Ishikawa (cell line): ENCODE data around the gene C1orf216.

Experiments used
- CEBPB ChIP-seq: IDR thresholded peaks from 2 replicates; pipeline ENCODE4 v1.6.1; 2012
- EGR1 ChIP-seq: IDR thresholded peaks from 2 replicates; pipeline ENCODE4 v1.6.1; 2012
- EP300 ChIP-seq: IDR thresholded peaks from 2 replicates; pipeline ENCODE4 v1.6.1; 2012; ENCODE audit warnings: borderline replicate concordance
- RAD21 ChIP-seq: IDR thresholded peaks from 2 replicates; pipeline ENCODE4 v1.6.1; 2012; ENCODE audit warnings: low read depth
- TAF1 ChIP-seq: IDR thresholded peaks from 2 replicates; pipeline ENCODE4 v1.6.1; 2012; ENCODE audit warnings: low read depth, mild to moderate bottlenecking
- TCF12 ChIP-seq: IDR thresholded peaks from 2 replicates; pipeline ENCODE4 v1.6.1; 2012; ENCODE audit warnings: low read depth
- YY1 ChIP-seq: IDR thresholded peaks from 2 replicates; pipeline ENCODE4 v1.6.1; 2012; ENCODE audit warnings: low read depth
- TF ChIP-seq, protein P1 (sequence below): IDR thresholded peaks from 2 replicates; pipeline ENCODE4 v1.6.1; 2012; ENCODE audit warnings: low read depth, mild to moderate bottlenecking
- TF ChIP-seq, protein P2 (sequence below): IDR thresholded peaks from 2 replicates; pipeline ENCODE4 v1.6.1; 2012

DNA sequence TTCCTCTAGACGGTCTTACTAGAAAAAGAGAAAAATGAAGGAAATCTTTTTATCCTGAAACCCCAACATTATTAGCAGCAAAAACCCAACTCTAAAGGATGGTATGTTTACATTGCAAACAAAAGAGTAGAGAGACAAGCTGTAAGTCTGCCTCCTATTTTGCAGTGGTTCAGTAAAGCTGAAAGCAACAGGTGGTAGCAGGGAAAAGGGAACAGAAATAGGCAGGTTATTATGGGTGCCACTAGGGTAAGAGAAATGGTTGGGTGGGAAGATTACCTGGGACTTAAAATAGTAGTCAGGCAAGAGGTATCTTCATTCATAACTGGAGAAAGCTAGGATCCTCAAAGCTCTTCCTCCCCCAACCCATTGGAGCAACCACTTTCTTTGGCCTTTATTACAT lies 37.4 kb upstream of the C1orf216 start:
- TF ChIP-seq EGR1 (no peak), TAF1 (no peak), YY1 (no peak), CEBPB (no peak), TCF12 (no peak), EP300 (no peak), RAD21 (no peak)
- TF ChIP-seq, protein P1, sequence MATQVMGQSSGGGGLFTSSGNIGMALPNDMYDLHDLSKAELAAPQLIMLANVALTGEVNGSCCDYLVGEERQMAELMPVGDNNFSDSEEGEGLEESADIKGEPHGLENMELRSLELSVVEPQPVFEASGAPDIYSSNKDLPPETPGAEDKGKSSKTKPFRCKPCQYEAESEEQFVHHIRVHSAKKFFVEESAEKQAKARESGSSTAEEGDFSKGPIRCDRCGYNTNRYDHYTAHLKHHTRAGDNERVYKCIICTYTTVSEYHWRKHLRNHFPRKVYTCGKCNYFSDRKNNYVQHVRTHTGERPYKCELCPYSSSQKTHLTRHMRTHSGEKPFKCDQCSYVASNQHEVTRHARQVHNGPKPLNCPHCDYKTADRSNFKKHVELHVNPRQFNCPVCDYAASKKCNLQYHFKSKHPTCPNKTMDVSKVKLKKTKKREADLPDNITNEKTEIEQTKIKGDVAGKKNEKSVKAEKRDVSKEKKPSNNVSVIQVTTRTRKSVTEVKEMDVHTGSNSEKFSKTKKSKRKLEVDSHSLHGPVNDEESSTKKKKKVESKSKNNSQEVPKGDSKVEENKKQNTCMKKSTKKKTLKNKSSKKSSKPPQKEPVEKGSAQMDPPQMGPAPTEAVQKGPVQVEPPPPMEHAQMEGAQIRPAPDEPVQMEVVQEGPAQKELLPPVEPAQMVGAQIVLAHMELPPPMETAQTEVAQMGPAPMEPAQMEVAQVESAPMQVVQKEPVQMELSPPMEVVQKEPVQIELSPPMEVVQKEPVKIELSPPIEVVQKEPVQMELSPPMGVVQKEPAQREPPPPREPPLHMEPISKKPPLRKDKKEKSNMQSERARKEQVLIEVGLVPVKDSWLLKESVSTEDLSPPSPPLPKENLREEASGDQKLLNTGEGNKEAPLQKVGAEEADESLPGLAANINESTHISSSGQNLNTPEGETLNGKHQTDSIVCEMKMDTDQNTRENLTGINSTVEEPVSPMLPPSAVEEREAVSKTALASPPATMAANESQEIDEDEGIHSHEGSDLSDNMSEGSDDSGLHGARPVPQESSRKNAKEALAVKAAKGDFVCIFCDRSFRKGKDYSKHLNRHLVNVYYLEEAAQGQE, result no peak
- TF ChIP-seq, protein P2, sequence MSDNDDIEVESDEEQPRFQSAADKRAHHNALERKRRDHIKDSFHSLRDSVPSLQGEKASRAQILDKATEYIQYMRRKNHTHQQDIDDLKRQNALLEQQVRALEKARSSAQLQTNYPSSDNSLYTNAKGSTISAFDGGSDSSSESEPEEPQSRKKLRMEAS, result no peak
